Testis (tissue), 2 donors: Measurements from ENCODE around the gene PTPRN2.

Source experiments
- CTCF ChIP-seq, 3 experiments: fragments of 450-650 bp in 2 of 3; fragments of 200-600 bp in 1 of 3; sonication (generic) in 1 of 3; IDR thresholded peaks; one replicate each; pipeline ENCODE4 v1.5.1; 2016 to 2019; ENCODE audit warnings: antibody characterized with exemption in 3 of 3, mild to moderate bottlenecking in 2 of 3, moderate library complexity in 1 of 3
- POLR2A ChIP-seq: fragments of 450-650 bp; IDR thresholded peaks from one replicate; pipeline ENCODE4 v1.6.1; 2017; ENCODE audit warnings: antibody characterized with exemption, mild to moderate bottlenecking, moderate library complexity

GRCh38 chr7:157837561-157837960, 750.1 kb downstream of the PTPRN2 start:
- TF ChIP-seq POLR2A: no peak
- no peak for TF ChIP-seq CTCF (IDR thresholded peaks at IDR 0.05)
